ENCODE measurements around the gene AGMAT.

DNA sequence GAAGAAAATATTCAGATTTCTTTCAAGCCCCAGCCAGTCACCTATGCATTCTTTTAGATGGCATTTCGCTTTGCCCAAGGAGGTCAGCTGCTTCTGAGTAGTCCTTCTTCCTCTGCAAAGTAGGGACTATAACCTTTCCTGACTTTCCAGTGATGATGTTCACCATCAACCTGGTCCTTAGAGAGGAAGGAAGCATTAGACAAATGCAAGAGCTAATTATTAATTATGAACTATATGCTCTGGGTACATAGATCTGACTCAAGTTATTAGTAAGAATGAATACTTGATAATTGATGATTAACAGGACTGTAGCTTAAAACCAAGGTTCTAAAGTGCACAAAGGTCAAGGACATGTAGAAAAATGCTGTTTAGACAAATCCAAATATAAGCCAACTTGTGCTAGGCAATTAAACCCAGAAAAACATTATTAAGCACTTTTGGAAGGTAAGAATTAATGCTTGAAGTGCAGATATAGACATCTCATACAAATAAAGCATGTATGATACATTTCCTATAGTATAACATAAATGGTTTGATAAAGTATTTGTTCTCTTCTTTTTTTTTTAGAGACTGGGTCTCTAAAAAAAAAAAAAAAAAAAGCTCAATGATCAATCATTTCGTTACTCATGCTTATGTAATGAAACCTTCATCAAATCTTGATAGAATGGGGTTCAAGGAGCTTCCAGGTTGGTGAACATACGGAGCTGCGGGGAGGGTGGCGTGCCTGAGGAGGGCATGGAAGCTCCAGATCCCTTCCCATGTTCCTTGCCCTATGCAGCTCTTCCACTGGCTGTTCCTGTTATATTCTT lies 11.2 kb upstream of the AGMAT start:
- no peak for TF ChIP-seq CTCF (IDR thresholded peaks at IDR 0.05)
- TF ChIP-seq ZFX (IDR thresholded peaks at IDR 0.05; ENCODE audit: borderline replicate concordance): no peak
